IMR-90 (cell line): ENCODE results near the gene ZCCHC3. TPM values are rescaled to one million over a fixed set of nuclear protein-coding genes. Genes with fewer than 3 reads are reported as not detected.

Source experiments
- ATAC-seq: fragments of 200-7000 bp; cut with Tn5 transposase; 2 replicates; pipeline ENCODE4 v1.9.1; 2020; ENCODE audit warnings: low read depth, mild to moderate bottlenecking, moderate library complexity
- BruUV-seq: library from RNA; stranded (reverse); fragments of 400-500 nt; replicated peaks from 2 replicates; lab custom pipeline; 2021; lab: Mats Ljungman, UMichigan
- CTCF ChIA-PET: fragments of 300-600 bp; formaldehyde crosslinking; extraction: SDS; loops from one replicate; lab custom pipeline; 2021; ENCODE audit warnings: antibody characterized with exemption; lab: Yijun Ruan, JAX
- POLR2A ChIA-PET: fragments of 300-600 bp; sonication (Branson Sonifier 250); formaldehyde crosslinking; loops from one replicate; lab custom pipeline; 2022; ENCODE audit warnings: antibody characterized with exemption; ENCODE audit not compliant: unreplicated experiment; lab: Charles Lee
- DNase-seq: peaks from one replicate; pipeline ENCODE4 v3.0.0; 2013
- H2AFZ ChIP-seq: replicated peaks from 2 replicates; pipeline ENCODE3; 2013; ENCODE audit warnings: low read length, mild to moderate bottlenecking; ENCODE audit not compliant: poor library complexity
- H2AK5ac ChIP-seq: 2 replicates; pipeline ENCODE4 v1.6.1; 2013; ENCODE audit warnings: low read depth, low read length, inconsistent platforms
- H2AK9ac ChIP-seq: replicated peaks from 2 replicates; pipeline ENCODE3; 2013; ENCODE audit warnings: mild to moderate bottlenecking, low read depth, low read length, moderate library complexity; ENCODE audit not compliant: poor library complexity
- H2BK120ac ChIP-seq: 2 replicates; pipeline ENCODE4 v1.6.1; 2013; ENCODE audit warnings: low read depth, low read length, inconsistent platforms
- H2BK15ac ChIP-seq: 3 replicates; pipeline ENCODE4 v1.6.1; 2013; ENCODE audit warnings: low read depth, low read length, inconsistent platforms
- H2BK20ac ChIP-seq: 2 replicates; pipeline ENCODE4 v1.6.1; 2013; ENCODE audit warnings: low read depth, mild to moderate bottlenecking, inconsistent platforms, low read length, moderate library complexity
- H2BK5ac ChIP-seq: 2 replicates; pipeline ENCODE4 v1.6.1; 2013; ENCODE audit warnings: mild to moderate bottlenecking, low read depth, low read length, inconsistent platforms; ENCODE audit not compliant: poor library complexity, severe bottlenecking
- H3K14ac ChIP-seq: replicated peaks from 2 replicates; pipeline ENCODE4 v1.6.1; 2013; ENCODE audit warnings: low read depth, low read length, inconsistent platforms
- H3K18ac ChIP-seq: 2 replicates; pipeline ENCODE4 v1.6.1; 2013; ENCODE audit warnings: low read depth, low read length, control low read depth
- H3K23ac ChIP-seq: 2 replicates; pipeline ENCODE4 v1.6.1; 2013; ENCODE audit warnings: low read depth, low read length, inconsistent platforms
- H3K27ac ChIP-seq: 2 replicates; pipeline ENCODE4 v1.5.1; 2013; ENCODE audit warnings: mild to moderate bottlenecking, control low read depth, low read length; ENCODE audit not compliant: insufficient read depth
- H3K27me3 ChIP-seq: 2 replicates; pipeline ENCODE4 v1.6.1; 2013; ENCODE audit warnings: low read length; ENCODE audit not compliant: control insufficient read depth, insufficient read depth
- H3K36me3 ChIP-seq: 2 replicates; pipeline ENCODE4 v1.6.1; 2013; ENCODE audit warnings: low read length, mixed read lengths; ENCODE audit not compliant: control insufficient read depth, insufficient read depth
- H3K4ac ChIP-seq: 2 replicates; pipeline ENCODE4 v1.6.1; 2013; ENCODE audit warnings: low read depth, low read length, inconsistent platforms
- H3K4me1 ChIP-seq: 2 replicates; pipeline ENCODE4 v1.6.1; 2013; ENCODE audit warnings: low read length, mixed read lengths; ENCODE audit not compliant: control insufficient read depth, insufficient read depth
- H3K4me2 ChIP-seq: 2 replicates; pipeline ENCODE4 v1.6.1; 2013; ENCODE audit warnings: low read depth, mild to moderate bottlenecking, control low read depth, low read length, moderate library complexity
- H3K4me3 ChIP-seq: 2 replicates; pipeline ENCODE4 v1.5.1; 2013; ENCODE audit warnings: low read depth, mild to moderate bottlenecking, control low read depth, low read length, moderate library complexity; ENCODE audit not compliant: insufficient read depth
- H3K56ac ChIP-seq: 2 replicates; pipeline ENCODE4 v1.6.1; 2013; ENCODE audit warnings: low read length, inconsistent platforms; ENCODE audit not compliant: insufficient read depth; ENCODE audit errors: extremely low read depth
- H3K79me1 ChIP-seq, 2 experiments: 2 replicates each; pipeline ENCODE4 v1.6.1; 2013; ENCODE audit warnings: low read length in 2 of 2, inconsistent platforms in 1 of 2, low read depth in 1 of 2
- H3K9ac ChIP-seq: 2 replicates; pipeline ENCODE4 v1.6.1; 2013; ENCODE audit warnings: low read depth, low read length, control low read depth
- H3K9me1 ChIP-seq: 2 replicates; pipeline ENCODE4 v1.6.1; 2013; ENCODE audit warnings: low read length, inconsistent platforms; ENCODE audit not compliant: insufficient read depth
- H3K9me3 ChIP-seq: 2 replicates; pipeline ENCODE4 v1.6.1; 2013; ENCODE audit warnings: low read length; ENCODE audit not compliant: control insufficient read depth, insufficient read depth
- H4K20me1 ChIP-seq: 2 replicates; pipeline ENCODE4 v1.6.1; 2013; ENCODE audit warnings: low read length, inconsistent platforms; ENCODE audit not compliant: insufficient read depth
- H4K5ac ChIP-seq: 2 replicates; pipeline ENCODE4 v1.6.1; 2013; ENCODE audit warnings: mild to moderate bottlenecking, low read depth, low read length, control low read depth
- H4K8ac ChIP-seq, 2 experiments: 2 replicates each; pipeline ENCODE4 v1.6.1; 2013; ENCODE audit warnings: low read depth in 2 of 2, low read length in 2 of 2, control low read depth in 1 of 2, inconsistent platforms in 1 of 2
- H4K91ac ChIP-seq: 2 replicates; pipeline ENCODE4 v1.6.1; 2013; ENCODE audit warnings: low read depth, low read length, inconsistent platforms; ENCODE audit not compliant: insufficient read depth
- BHLHE40 ChIP-seq: fragments of 150-350 bp; IDR thresholded peaks from 2 replicates; pipeline ENCODE4 v1.6.1; 2016; ENCODE audit warnings: mild to moderate bottlenecking, low read depth, low read length
- MAZ ChIP-seq: IDR thresholded peaks from 2 replicates; pipeline ENCODE4 v1.6.1; 2012; ENCODE audit warnings: low read depth, mild to moderate bottlenecking, low read length, improper control_type of control experiment, moderate library complexity, borderline replicate concordance
- MXI1 ChIP-seq: IDR thresholded peaks from 2 replicates; pipeline ENCODE4 v1.6.1; 2012; ENCODE audit warnings: low read depth, mild to moderate bottlenecking, low read length, moderate library complexity, borderline replicate concordance
- POLR2A ChIP-seq: IDR thresholded peaks from 2 replicates; pipeline ENCODE4 v1.6.1; 2012; ENCODE audit warnings: mild to moderate bottlenecking, low read depth, low read length
- RAD21 ChIP-seq: IDR thresholded peaks from 2 replicates; pipeline ENCODE4 v1.6.1; 2012; ENCODE audit warnings: low read length, improper control_type of control experiment
- RCOR1 ChIP-seq: IDR thresholded peaks from 2 replicates; pipeline ENCODE4 v1.6.1; 2012; ENCODE audit warnings: mild to moderate bottlenecking, low read length, improper control_type of control experiment; ENCODE audit not compliant: insufficient replicate concordance
- RFX5 ChIP-seq: IDR thresholded peaks from 2 replicates; pipeline ENCODE4 v1.8.0; 2012; ENCODE audit warnings: low read depth, mild to moderate bottlenecking, low read length, moderate library complexity
- WGBS, 2 experiments: methylation state at CpG; one replicate each; pipeline versions ENCODE4 v1.1.5 to v1.1.7; 2013; ENCODE audit warnings: missing lambda C conversion rate in 2 of 2; ENCODE audit not compliant: insufficient read length in 1 of 2; ENCODE audit errors: extremely low coverage in 2 of 2; 5-methylcytosine and 5-hydroxymethylcytosine counted together
- dilution Hi-C: fragments of 300-500 bp; cut with HindIII; formaldehyde crosslinking; loops from one replicate; pipeline ENCODE4 v1.14.3; 2018; ENCODE audit warnings: low sequenced_read_pairs; ENCODE audit not compliant: unreplicated experiment
- in situ Hi-C: fragments of 300-500 bp; cut with MboI; formaldehyde crosslinking; loops from 3 replicates; pipeline ENCODE4 v1.14.3; 2019; ENCODE audit warnings: low sequenced_read_pairs, inconsistent platforms, mixed read lengths
- intact Hi-C: fragments of 100-400 bp; cut with micrococcal nuclease; formaldehyde crosslinking; loops from 2 replicates; pipeline ENCODE4 v1.10.0; 2022
- polyA plus RNA-seq, 3 experiments: library from polyadenylated mRNA; depleted of rRNA; stranded (reverse); fragments of >200 nt; gene quantifications; 2 replicates each; pipeline ENCODE4 v1.2.3, GENCODE V29; 2012; ENCODE audit warnings: low replicate concordance in 1 of 3
- total RNA-seq: library from RNA; depleted of rRNA; stranded (reverse); fragments of >200 nt; gene quantifications from 2 replicates; pipeline ENCODE4 v1.2.3, GENCODE V29; 2012
- TF ChIP-seq, protein P1 (sequence below): conservative IDR thresholded peaks from 2 replicates; pipeline ENCODE4 v1.5.1; 2012; ENCODE audit warnings: mild to moderate bottlenecking, low read depth, low read length, improper control_type of control experiment

Gene ZCCHC3
- total and polyA plus RNA-seq, 2 of the 4 experiments (the other 2 are of a cell fraction) = 8.2 to 10.9 TPM

DNA sequence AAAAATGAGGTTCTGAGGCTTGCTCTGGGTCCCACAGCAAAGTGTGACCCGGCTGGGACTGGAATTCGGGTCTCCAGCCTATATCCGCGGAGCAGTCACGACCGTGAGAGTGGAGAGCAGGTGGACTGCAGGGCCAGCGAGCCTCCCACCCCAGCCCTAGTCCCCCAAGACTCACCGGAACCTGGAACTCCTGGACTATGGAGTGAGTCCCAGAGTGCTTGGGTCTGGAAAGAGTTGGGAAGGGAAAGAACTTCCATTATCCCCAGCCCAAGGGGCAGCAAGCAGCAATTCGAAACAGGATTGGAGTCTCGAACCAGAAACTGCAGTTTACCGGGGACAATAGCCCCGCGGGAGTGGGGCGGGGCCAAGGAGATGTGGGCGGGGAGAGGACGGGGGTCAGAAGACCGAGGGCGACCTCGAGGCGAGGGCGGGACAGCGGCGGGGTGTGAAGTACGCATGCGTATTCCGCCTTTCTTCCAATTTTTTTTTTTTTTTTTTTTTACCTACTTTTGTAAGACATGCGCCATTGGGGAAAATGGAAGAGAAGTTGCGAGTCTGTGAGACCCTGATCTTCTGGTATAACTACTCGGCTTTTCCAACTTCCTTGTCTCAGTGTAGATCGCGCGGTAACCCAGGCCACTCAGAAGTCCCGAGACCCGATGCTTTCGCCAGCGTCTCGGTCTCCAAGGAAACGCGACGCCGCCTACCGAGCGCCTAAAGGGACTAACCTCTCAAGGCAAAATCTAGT lies 7.1 kb upstream of the ZCCHC3 start, which contains the start of gene C20orf96:
C20orf96 (minus strand) TSS at position 667 of the 748 bp plus-strand sequence; CDS start at position 527, 140 bp downstream.
- Histone ChIP-seq H2AFZ (peak within 1 kb of the TSS; percentile 96), H3K14ac (peak within 1 kb of the TSS; percentile 97), H3K4me1 (peaks cover 7% of the 10 kb centered on the region), H4K5ac (peak within 1 kb of the TSS; percentile 96), H3K56ac (peak within 1 kb of the TSS; percentile 93), H2BK15ac (peak within 1 kb of the TSS; percentile 88), H3K9ac (peak within 1 kb of the TSS; percentile 88), H3K18ac (peak within 1 kb of the TSS; percentile 97), H3K4me2 (peak within 1 kb of the TSS; percentile 89), H2AK5ac (peak within 1 kb of the TSS; percentile 28), H2BK5ac (peak within 1 kb of the TSS; percentile 87), H2BK20ac (peak within 1 kb of the TSS; percentile 87), H3K79me1 (peaks cover 11 to 23% of the 10 kb centered on the region in 2 experiments; a peak in 3 of 4 replicates), H2BK120ac (peak within 1 kb of the TSS; percentile 98), H2AK9ac (peak within 1 kb of the TSS; percentile 88), H3K27me3 (no peaks in the 10 kb centered on the region), H3K4ac (peak within 1 kb of the TSS; percentile 98), H3K36me3 (no peaks in the 10 kb centered on the region), H3K9me1 (peaks cover 9% of the 10 kb centered on the region), H3K23ac (peak within 1 kb of the TSS; percentile 88), H3K27ac (peak within 1 kb of the TSS; percentile 92), H4K20me1 (no peaks in the 10 kb centered on the region), H4K8ac (peak within 1 kb of the TSS; percentile 85 to 96), H3K9me3 (no peaks in the 10 kb centered on the region), H3K4me3 (peak within 1 kb of the TSS; percentile 87), H4K91ac (peak within 1 kb of the TSS; percentile 97)
- ChIA-PET CTCF (no interaction called here), POLR2A (no interaction called here)
- TF ChIP-seq RAD21 (peak; percentile 12; the same call in 1 of the 2 replicates), RCOR1 (no peak), MAZ (0 out of 2 replicates have a peak, but pooled peaks have one; percentile 17), MXI1 (peak; percentile 68; the same call in 1 of the 2 replicates), BHLHE40 (peak; percentile 53; the same call in 1 of the 2 replicates), RFX5 (0 out of 2 replicates have a peak, but pooled peaks have one; percentile 8), POLR2A (no peak)
- TF ChIP-seq, protein P1, sequence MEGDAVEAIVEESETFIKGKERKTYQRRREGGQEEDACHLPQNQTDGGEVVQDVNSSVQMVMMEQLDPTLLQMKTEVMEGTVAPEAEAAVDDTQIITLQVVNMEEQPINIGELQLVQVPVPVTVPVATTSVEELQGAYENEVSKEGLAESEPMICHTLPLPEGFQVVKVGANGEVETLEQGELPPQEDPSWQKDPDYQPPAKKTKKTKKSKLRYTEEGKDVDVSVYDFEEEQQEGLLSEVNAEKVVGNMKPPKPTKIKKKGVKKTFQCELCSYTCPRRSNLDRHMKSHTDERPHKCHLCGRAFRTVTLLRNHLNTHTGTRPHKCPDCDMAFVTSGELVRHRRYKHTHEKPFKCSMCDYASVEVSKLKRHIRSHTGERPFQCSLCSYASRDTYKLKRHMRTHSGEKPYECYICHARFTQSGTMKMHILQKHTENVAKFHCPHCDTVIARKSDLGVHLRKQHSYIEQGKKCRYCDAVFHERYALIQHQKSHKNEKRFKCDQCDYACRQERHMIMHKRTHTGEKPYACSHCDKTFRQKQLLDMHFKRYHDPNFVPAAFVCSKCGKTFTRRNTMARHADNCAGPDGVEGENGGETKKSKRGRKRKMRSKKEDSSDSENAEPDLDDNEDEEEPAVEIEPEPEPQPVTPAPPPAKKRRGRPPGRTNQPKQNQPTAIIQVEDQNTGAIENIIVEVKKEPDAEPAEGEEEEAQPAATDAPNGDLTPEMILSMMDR = peak; percentile 51
- WGBS, 2 experiments = 2% methylated on average over 11 of the region's 43 CpGs; no CpG with 5 or more reads in 1 of the 2 experiments
- DNase-seq (peak; percentile 92), ATAC-seq (peak; percentile 90)
- BruUV-seq = no TSS peak
- intact Hi-C loops (no loop called here), in situ Hi-C loops (no loop called here), dilution Hi-C loops (no loop called here)
